Breast epithelium (tissue), 3 donors: ENCODE results near the gene PRAMEF18.
"Not testable (repeated sequence)": the region's sequence is repeated elsewhere in the genome, so short reads cannot be mapped to it uniquely, and the experiment has no call there.

Experiments
- CTCF ChIP-seq, 3 donors: fragments of 450-650 bp; IDR thresholded peaks; one replicate each; pipeline ENCODE4 v1.5.1; 2016 to 2017; ENCODE audit warnings: antibody characterized with exemption in 3 of 3, mild to moderate bottlenecking in 3 of 3, moderate library complexity in 3 of 3
- POLR2A ChIP-seq: fragments of 450-650 bp; IDR thresholded peaks from one replicate; pipeline ENCODE4 v1.6.1; 2016; ENCODE audit warnings: antibody characterized with exemption, mild to moderate bottlenecking, moderate library complexity
- POLR2AphosphoS5 ChIP-seq, 3 donors: sonication (generic); formaldehyde crosslinking; IDR thresholded peaks; one replicate each; pipeline ENCODE4 v1.6.1; 2017; ENCODE audit warnings: antibody characterized with exemption in 3 of 3

GRCh38 chr1:13232056-13232455 lies 6.1 kb upstream of the PRAMEF18 start:
- not testable (repeated sequence) for TF ChIP-seq CTCF (IDR thresholded peaks at IDR 0.05); POLR2AphosphoS5 (IDR thresholded peaks at IDR 0.05); POLR2A
